SU-DHL-6 (cell line): ENCODE measurements around the gene MYO10.

Source experiments
- EZH2phosphoT487 ChIP-seq: fragments of 200-600 bp; sonication (generic), shearing (Covaris generic); conservative IDR thresholded peaks from 2 replicates; pipeline ENCODE4 v1.6.1; 2018; ENCODE audit warnings: mild to moderate bottlenecking, antibody characterized with exemption, low read length, moderate library complexity, mixed read lengths
- TF ChIP-seq, protein P1 (sequence below): fragments of 200-600 bp; sonication (generic); IDR thresholded peaks from one replicate; pipeline ENCODE4 v1.5.1; 2017; ENCODE audit warnings: antibody characterized with exemption, mild to moderate bottlenecking, low read length, moderate library complexity; ENCODE audit not compliant: insufficient read depth, poor library complexity, severe bottlenecking

DNA sequence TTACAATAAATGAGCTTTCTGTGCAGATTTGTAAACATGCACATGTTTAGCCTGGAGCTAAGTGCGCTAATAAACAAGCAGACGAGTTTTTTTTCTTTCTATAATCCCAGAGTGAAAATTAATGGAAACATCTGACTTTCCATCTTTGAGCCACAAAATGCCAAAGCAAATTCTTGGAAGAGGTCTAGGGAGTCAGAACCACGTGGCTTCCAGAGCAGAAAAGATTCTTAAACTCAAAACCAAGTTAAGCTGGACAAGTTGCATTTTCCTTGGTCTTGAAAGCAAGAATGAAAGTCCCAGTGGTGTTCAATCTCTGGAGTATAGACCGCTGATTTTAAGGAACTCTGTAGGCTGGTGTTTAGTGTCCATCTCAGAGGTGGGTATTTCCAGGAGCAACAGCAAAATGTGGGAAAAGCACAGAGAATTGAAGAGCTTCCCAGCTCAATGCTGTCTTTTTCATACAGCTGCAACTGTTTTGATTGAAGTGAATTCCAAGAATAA is 71.4 kb downstream of the MYO10 start:
- TF ChIP-seq, protein P1, sequence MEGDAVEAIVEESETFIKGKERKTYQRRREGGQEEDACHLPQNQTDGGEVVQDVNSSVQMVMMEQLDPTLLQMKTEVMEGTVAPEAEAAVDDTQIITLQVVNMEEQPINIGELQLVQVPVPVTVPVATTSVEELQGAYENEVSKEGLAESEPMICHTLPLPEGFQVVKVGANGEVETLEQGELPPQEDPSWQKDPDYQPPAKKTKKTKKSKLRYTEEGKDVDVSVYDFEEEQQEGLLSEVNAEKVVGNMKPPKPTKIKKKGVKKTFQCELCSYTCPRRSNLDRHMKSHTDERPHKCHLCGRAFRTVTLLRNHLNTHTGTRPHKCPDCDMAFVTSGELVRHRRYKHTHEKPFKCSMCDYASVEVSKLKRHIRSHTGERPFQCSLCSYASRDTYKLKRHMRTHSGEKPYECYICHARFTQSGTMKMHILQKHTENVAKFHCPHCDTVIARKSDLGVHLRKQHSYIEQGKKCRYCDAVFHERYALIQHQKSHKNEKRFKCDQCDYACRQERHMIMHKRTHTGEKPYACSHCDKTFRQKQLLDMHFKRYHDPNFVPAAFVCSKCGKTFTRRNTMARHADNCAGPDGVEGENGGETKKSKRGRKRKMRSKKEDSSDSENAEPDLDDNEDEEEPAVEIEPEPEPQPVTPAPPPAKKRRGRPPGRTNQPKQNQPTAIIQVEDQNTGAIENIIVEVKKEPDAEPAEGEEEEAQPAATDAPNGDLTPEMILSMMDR = no peak
- TF ChIP-seq EZH2phosphoT487 = no peak
